ENCODE data around the gene CALML5. TPM values are rescaled to one million over a fixed set of nuclear protein-coding genes. Genes with fewer than 3 reads are reported as not detected.

Gene CALML5
- total and polyA plus RNA-seq, 2 of the 4 experiments (the other 2 are of a cell fraction): not detected

DNA sequence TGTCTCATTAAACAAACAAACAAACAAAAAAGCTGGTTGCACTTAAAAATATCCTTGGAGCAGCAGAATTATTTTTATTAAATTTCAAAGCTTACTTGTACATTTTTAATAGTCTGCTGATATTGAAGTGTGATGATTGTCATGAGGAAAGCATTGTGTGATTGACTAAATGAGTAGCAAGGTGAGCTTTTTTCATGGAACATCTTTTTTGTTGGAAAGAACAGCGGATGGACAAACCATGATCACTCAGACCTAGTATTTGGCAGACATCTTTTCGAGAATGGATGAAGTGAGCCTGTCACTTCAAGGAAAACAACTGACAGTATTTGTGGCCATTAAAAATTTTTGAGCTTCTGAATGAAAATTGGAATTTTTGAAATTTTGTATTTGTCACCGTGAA is 19.7 kb upstream of the CALML5 start:
- H3K79me1 ChIP-seq (ENCODE audit: low read depth in 1 of 2, low read length in 2 of 2): no peaks in the 10 kb centered on the region
- in situ Hi-C loops (cut with MboI; ENCODE audit: low sequenced_read_pairs) (no loop called here), dilution Hi-C loops (cut with HindIII; ENCODE audit: low sequenced_read_pairs, unreplicated experiment) (no loop called here), intact Hi-C loops (cut with micrococcal nuclease) (no loop called here)
- H2AK5ac ChIP-seq (ENCODE audit: low read depth, low read length): no peak overlapping the region
- ChIA-PET POLR2A (ENCODE audit: unreplicated experiment) (no interaction called here), CTCF (interaction anchor here (0.6 kb wide), 1 partner anchor 35 kb away, joined by 4 read pairs; no protein-coding TSS in a partner anchor)
- 80% methylated on average over 1 of the region's 3 CpGs; no CpG with 5 or more reads in 1 of the 2 experiments for WGBS, 2 experiments (ENCODE audit: extremely low coverage in 2 of 2, insufficient read length in 1 of 2)
- no peak overlapping the region for H2BK20ac ChIP-seq (ENCODE audit: low read depth, low read length)
- H4K8ac ChIP-seq (ENCODE audit: low read depth in 2 of 2, low read length in 2 of 2): no peak overlapping the region
- no peak overlapping the region for H3K4ac ChIP-seq (ENCODE audit: low read depth, low read length)
- H3K23ac ChIP-seq (ENCODE audit: low read depth, low read length): no peak overlapping the region
- TF ChIP-seq MXI1 (IDR thresholded peaks at IDR 0.05; ENCODE audit: borderline replicate concordance, low read depth, low read length): no peak
- no peak for TF ChIP-seq BHLHE40 (IDR thresholded peaks at IDR 0.05; ENCODE audit: low read depth, low read length)
- TF ChIP-seq CHD1 (IDR thresholded peaks at IDR 0.05; ENCODE audit: low read depth, low read length): no peak
- no peak overlapping the region for H2BK120ac ChIP-seq (ENCODE audit: low read depth, low read length)
- H3K4me3 ChIP-seq (ENCODE audit: insufficient read depth, low read depth, low read length): no peak overlapping the region
- H3K9me3 ChIP-seq (ENCODE audit: control insufficient read depth, insufficient read depth, low read length): no peaks in the 10 kb centered on the region
- H4K91ac ChIP-seq (ENCODE audit: insufficient read depth, low read depth, low read length): no peak overlapping the region
- no peak overlapping the region for H3K9ac ChIP-seq (ENCODE audit: low read depth, low read length)
- H3K18ac ChIP-seq (ENCODE audit: low read depth, low read length): no peak overlapping the region
- H2BK15ac ChIP-seq (ENCODE audit: low read depth, low read length): no peak overlapping the region
- no peak overlapping the region for H2AK9ac ChIP-seq (replicated peaks; ENCODE audit: low read depth, low read length, poor library complexity)
- no peaks in the 10 kb centered on the region for H3K36me3 ChIP-seq (ENCODE audit: control insufficient read depth, insufficient read depth, low read length)
- no peak overlapping the region for H3K56ac ChIP-seq (ENCODE audit: extremely low read depth, insufficient read depth, low read length)
- H3K4me2 ChIP-seq (ENCODE audit: low read depth, low read length): no peak overlapping the region
- H3K9me1 ChIP-seq (ENCODE audit: insufficient read depth, low read length): no peaks in the 10 kb centered on the region
- BruUV-seq (replicated peaks): no TSS peak
- no peaks in the 10 kb centered on the region for H4K20me1 ChIP-seq (ENCODE audit: insufficient read depth, low read length)
- H3K27me3 ChIP-seq (ENCODE audit: control insufficient read depth, insufficient read depth, low read length): peaks cover 21% of the 10 kb centered on the region
- H2AFZ ChIP-seq (replicated peaks; ENCODE audit: low read length, poor library complexity): no peak overlapping the region
- H3K14ac ChIP-seq (replicated peaks; ENCODE audit: low read depth, low read length): no peak overlapping the region
- H4K5ac ChIP-seq (ENCODE audit: low read depth, low read length): no peak overlapping the region
- no peak overlapping the region for H3K27ac ChIP-seq (ENCODE audit: insufficient read depth, low read length)
- no peak overlapping the region for H2BK5ac ChIP-seq (ENCODE audit: low read depth, low read length, poor library complexity, severe bottlenecking)
- H3K4me1 ChIP-seq (ENCODE audit: control insufficient read depth, insufficient read depth, low read length): no peaks in the 10 kb centered on the region
- ATAC-seq (ENCODE audit: low read depth) (no peak), DNase-seq (no peak)

Data from IMR-90 (cell line).